ENCODE results near the gene SLC7A5.
A peak's percentile ranks its signal among the peaks of the same experiment; 100 is the strongest.
"Not testable (repeated sequence)": the region's sequence is repeated elsewhere in the genome, so short reads cannot be mapped to it uniquely, and the experiment has no call there.

The SLC7A5 gene

GRCh38 chr16:87874639-87875427 is 5.5 kb upstream of the SLC7A5 start:
- Histone ChIP-seq H3K4me3 (ENCODE audit: low read depth, low read length) (no peak overlapping the region), H3K27me3 (replicated peaks) (no peaks in the 10 kb centered on the region), H3K36me3 (replicated peaks) (no peaks in the 10 kb centered on the region), H3K27ac (no peak overlapping the region)
- in situ Hi-C loops (cut with HindIII; ENCODE audit: low pct_ligation_motif_present, low sequenced_read_pairs) = no loop called here
- no peak for TF ChIP-seq CTCF (IDR thresholded peaks at IDR 0.05; ENCODE audit: low read depth, low read length, missing control alignments)
- DNase-seq = no peak

- in situ Hi-C loops (cut with HindIII; ENCODE audit: low pct_ligation_motif_present, low sequenced_read_pairs); H3K4me3 ChIP-seq (ENCODE audit: low read depth, low read length); H3K36me3 ChIP-seq (replicated peaks); H3K27me3 ChIP-seq (replicated peaks): not testable (repeated sequence)
- peak overlapping the region; percentile 89 for H3K27ac ChIP-seq
- DNase-seq = peak; percentile 96
Measured at GRCh38 chr16:87870418-87871291, 1.3 kb upstream of the SLC7A5 start.

GRCh38 chr16:87869879-87870417 is 641 bp upstream of the SLC7A5 start:
- H3K36me3 ChIP-seq (replicated peaks); in situ Hi-C loops (cut with HindIII; ENCODE audit: low pct_ligation_motif_present, low sequenced_read_pairs); H3K4me3 ChIP-seq (ENCODE audit: low read depth, low read length); DNase-seq; H3K27me3 ChIP-seq (replicated peaks): not testable (repeated sequence)
- H3K27ac ChIP-seq = peak overlapping the region; percentile 89

- Histone ChIP-seq H3K36me3 (replicated peaks) (peaks cover 15% of the 10 kb centered on the region), H3K27ac (peak overlapping the region; percentile 89), H3K4me3 (ENCODE audit: low read depth, low read length) (peak overlapping the region; percentile 71)
- peak; percentile 77 for DNase-seq
- H3K27me3 ChIP-seq (replicated peaks); in situ Hi-C loops (cut with HindIII; ENCODE audit: low pct_ligation_motif_present, low sequenced_read_pairs): not testable (repeated sequence)
Measured at GRCh38 chr16:87868254-87869029, 865 bp downstream of the SLC7A5 start.

GRCh38 chr16:87865902-87866555 is 3.3 kb downstream of the SLC7A5 start:
- H3K27ac ChIP-seq; DNase-seq; H3K27me3 ChIP-seq (replicated peaks); in situ Hi-C loops (cut with HindIII; ENCODE audit: low pct_ligation_motif_present, low sequenced_read_pairs): not testable (repeated sequence)
- Histone ChIP-seq H3K4me3 (ENCODE audit: low read depth, low read length) (peak overlapping the region; percentile 12), H3K36me3 (replicated peaks) (peaks cover 34% of the 10 kb centered on the region)

GRCh38 chr16:87864331-87864989 is 4.8 kb downstream of the SLC7A5 start:
- Histone ChIP-seq H3K27me3 (replicated peaks) (no peaks in the 10 kb centered on the region), H3K27ac (no peak overlapping the region), H3K36me3 (replicated peaks) (peaks cover 46% of the 10 kb centered on the region), H3K4me3 (ENCODE audit: low read depth, low read length) (no peak overlapping the region)
- no peak for DNase-seq
- in situ Hi-C loops (cut with HindIII; ENCODE audit: low pct_ligation_motif_present, low sequenced_read_pairs) = no loop called here
- no peak for TF ChIP-seq CTCF (IDR thresholded peaks at IDR 0.05; ENCODE audit: low read depth, low read length, missing control alignments)

GRCh38 chr16:87863327-87863635 is 6.0 kb downstream of the SLC7A5 start:
- H3K27ac ChIP-seq; in situ Hi-C loops (cut with HindIII; ENCODE audit: low pct_ligation_motif_present, low sequenced_read_pairs); H3K27me3 ChIP-seq (replicated peaks); DNase-seq; H3K4me3 ChIP-seq (ENCODE audit: low read depth, low read length): not testable (repeated sequence)
- H3K36me3 ChIP-seq (replicated peaks) = peaks cover 55% of the 10 kb centered on the region

GRCh38 chr16:87862597-87863326 is 6.5 kb downstream of the SLC7A5 start:
- H3K27ac ChIP-seq; H3K4me3 ChIP-seq (ENCODE audit: low read depth, low read length): not testable (repeated sequence)

GRCh38 chr16:87861300-87862099 is 7.8 kb downstream of the SLC7A5 start:
- peaks cover 63% of the 10 kb centered on the region for H3K36me3 ChIP-seq (replicated peaks)
- DNase-seq; H3K27ac ChIP-seq; in situ Hi-C loops (cut with HindIII; ENCODE audit: low pct_ligation_motif_present, low sequenced_read_pairs); H3K4me3 ChIP-seq (ENCODE audit: low read depth, low read length); H3K27me3 ChIP-seq (replicated peaks): not testable (repeated sequence)

More at GRCh38 chr16:87862597-87863326, 6.5 kb downstream of the SLC7A5 start:
- H3K36me3 ChIP-seq (replicated peaks) = peaks cover 59% of the 10 kb centered on the region
- in situ Hi-C loops (cut with HindIII; ENCODE audit: low pct_ligation_motif_present, low sequenced_read_pairs); H3K27me3 ChIP-seq (replicated peaks); DNase-seq: not testable (repeated sequence)

Data from brain microvascular endothelial cell (primary cell).